RPMI8226 (cell line): ENCODE data around the gene ADAMTS1.
A peak's percentile ranks its signal among the peaks of the same experiment; 100 is the strongest.

Source experiments
- DNase-seq: peaks from one replicate; pipeline ENCODE4 v3.0.0-alpha.2; 2015

ADAMTS1 gene

DNA sequence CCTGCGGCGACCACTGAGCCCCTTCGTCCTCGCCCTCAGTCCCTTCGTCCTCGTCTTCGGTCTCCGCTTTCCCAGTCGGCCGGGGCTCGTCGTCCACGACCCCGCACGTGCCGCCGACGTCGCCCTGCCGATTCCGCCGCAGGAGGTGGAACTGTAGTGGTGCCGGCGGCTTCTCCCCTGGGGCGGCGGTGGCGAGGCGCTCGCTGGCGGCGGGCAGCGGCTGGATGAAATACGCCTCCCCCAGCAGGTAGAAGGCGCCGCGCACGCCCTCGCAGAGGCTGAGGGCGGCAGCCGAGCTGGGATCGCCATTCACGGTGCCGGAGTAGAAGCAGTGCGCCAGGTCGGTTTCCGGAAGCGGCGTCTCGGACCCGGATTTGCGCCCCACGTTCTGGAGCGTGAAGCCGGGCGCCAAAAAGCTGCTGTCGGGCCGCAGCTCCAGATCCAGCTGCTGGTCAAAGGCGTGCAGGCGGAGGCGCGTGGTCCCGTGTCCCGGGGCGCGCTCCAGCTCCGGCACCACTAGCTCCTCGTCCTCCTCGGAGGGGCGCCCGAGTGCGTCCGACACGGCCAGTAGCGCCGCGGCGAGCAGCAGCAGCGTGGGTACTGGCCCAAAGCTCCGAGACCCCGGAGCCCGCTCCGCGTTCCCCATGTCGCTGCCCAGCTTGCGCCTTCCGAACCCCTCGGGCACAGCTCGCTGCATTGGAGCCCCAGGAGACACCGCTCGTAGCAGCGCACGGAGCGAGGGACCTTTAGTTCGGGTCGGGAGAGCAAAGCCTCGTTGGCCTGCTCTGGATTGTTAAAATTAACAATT is 747 bp downstream of the ADAMTS1 start:
- peak; percentile 43 for DNase-seq

DNA sequence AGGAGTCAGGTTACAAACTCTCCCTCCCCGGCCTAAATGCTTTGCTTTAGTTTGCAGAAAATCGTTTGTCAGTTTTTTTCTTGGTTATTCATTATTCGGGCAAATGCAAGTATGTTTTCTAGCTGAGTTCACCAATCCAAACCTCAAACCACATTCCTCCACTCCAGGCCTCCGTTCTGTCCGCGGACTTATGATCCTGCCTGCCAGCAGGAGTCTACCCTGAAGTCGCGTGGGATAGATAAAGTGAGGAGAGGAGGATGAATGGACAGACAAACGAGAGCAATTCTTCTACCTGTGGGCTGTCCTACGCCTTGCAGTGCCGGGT is 1.3 kb downstream of the ADAMTS1 start:
- DNase-seq: peak; percentile 25

DNA sequence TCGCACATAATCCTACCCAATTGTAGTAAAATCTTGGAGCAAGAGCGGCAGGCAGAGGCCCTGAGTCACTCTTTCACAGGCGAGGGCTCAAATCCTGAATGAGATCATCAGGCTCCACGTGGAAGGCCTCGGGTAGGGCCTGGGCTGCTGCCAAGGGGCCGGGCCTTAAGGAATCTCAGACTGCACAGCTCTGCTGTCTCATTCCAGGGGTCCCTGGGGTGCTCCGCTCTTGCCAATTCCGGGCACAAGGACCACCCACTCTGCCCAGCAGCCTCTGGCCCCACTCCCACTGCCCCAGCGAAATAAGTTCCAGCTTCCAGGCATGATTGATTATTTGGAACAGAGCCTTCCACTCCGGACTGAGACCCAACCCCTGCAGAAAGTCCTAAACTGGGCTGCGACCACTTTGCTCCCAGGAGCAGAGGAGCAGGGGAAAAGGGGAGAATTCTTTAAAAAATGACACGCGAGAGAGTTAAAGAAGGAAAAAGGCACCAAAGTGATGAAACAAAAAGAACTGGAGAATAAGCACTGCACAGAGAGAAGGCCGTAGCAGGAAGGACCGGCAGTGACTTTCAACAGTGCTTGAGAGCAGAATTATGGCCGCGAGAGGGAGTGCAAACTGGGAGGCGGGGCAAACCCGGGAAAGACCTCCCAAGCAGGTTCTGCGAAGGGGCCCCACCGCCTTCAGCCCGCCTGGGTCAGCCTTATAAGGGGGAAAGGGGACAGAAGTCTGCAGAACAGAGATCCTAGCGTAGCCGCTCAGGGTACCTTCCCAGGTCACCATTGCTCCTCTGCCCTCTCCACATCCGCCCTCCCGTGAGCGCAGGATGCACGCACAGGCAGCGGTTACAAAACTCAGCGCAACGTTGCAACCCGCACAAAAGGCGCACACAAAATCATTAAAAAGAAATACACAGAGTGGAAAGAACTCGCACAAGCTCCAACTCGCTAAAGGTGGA is 2.0 kb downstream of the ADAMTS1 start:
- DNase-seq: peak; percentile 43

DNA sequence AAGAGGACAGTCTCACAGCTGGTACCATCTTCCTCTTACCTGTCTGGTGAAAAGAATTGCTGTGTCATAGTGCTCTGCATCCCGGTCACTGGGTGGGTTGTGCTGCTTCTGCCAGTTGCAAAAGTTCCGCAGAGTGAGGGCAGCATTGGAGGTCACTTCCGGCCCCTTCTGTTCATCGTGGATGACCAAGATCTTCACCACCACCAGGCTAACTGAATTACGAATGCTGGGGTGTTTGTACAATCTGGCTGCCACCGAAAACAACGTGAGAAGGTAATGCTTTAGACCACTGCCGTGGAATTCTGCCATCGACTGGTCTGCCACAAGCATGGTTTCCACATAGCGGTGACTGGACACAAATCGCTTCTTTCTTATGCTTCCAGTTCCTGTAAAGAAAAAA is 2.9 kb downstream of the ADAMTS1 start:
- no peak for DNase-seq

DNA sequence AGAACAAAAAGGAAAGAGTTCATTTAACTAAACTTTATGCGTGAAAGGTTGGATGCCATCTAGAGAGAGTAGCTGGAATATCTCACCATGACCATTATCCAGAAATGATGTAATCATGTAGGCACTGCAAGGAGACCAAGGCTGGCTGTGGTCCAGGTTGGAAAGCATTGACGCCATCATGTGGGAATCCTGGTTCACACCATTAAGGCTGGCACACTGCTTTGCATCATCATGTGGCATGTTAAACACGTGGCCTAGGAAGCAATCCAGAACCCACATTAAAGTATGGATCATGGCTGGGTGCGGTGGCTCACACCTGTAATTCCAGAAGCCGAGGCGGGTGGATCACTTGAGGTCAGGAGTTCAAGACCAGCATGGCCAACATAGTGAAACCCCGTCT is 4.3 kb downstream of the ADAMTS1 start:
- DNase-seq: no peak

DNA sequence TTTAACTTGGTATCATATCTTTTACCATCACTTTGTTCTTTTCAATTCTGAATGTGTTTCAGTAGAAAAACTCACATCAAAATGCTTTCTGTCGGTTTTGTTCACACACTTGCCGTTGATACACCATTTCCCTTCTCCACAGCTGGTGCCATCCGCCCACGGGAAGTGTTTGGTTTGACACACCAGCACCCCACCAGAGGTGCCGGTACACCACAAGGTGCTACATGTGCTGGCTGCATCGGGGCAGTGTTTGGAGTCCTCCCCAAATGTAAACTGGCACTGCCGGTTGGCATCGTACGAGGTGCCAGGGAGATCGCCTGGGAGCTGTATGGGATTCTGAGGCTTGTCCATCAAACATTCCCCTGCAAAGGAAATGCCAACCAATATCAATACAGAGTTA is 5.0 kb downstream of the ADAMTS1 start:
- DNase-seq: no peak

DNA sequence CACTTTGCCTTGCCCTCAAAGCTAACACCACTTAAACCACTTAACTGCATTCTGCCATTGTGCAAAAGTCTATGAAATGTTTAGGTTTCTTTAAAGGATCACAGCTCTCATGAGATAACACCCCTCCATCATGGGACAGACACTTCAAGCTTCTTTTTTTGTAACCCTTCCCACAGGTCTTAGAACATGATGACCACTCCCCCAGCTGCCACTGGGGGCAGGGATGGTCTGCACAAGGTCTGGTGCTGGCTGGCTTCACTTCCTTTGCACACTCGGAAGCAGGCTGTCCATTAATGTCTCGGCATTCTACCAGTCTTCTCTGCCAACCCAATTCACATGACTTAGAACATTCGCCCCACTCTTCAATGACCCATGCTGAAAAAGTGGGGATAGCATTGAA is 7.7 kb downstream of the ADAMTS1 start:
- no peak for DNase-seq

DNA sequence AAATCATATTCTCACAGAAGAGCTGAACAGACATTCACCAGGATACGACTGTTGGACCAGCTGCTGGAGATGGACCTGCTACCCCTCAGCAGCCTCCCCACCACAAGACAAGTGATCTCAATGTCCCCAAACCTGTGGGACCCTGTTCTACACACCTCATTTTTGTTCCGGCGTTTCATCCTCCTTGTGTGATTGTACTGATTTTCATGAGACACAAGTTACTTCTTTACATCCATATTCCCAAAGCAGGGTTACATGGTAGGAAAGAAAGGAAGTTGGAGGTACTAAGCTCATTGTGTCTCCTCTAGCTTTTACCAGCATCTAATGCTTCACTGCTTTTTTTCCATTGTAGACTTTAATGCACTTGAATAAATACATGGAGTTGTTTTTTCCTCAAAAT is 8.7 kb downstream of the ADAMTS1 start:
- DNase-seq: no peak

DNA sequence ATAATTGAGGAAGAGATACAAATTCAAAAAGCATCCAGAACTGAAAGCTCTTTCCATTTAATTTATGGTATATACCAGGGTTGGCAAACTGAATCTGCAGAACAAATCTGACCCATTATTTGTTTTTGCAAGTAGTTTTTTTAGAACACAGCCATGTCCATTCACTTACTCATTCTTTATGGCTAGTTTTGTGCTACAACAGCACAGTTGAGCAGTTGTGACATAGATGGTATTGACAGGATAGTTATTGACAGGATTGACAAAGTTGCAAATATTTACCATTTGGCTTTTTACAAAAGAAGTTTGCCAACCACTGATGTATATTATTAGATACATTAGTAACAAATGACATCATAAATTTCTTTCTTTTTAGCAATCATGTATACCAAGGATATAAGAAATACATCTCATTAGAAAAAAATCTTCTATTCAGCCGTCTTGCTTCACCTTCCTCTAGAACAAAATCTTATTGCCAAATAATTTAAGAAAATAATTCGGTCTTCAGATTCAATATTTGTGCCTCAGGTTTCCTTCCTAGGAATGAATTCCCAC is 9.4 kb downstream of the ADAMTS1 start:
- no peak for DNase-seq

DNA sequence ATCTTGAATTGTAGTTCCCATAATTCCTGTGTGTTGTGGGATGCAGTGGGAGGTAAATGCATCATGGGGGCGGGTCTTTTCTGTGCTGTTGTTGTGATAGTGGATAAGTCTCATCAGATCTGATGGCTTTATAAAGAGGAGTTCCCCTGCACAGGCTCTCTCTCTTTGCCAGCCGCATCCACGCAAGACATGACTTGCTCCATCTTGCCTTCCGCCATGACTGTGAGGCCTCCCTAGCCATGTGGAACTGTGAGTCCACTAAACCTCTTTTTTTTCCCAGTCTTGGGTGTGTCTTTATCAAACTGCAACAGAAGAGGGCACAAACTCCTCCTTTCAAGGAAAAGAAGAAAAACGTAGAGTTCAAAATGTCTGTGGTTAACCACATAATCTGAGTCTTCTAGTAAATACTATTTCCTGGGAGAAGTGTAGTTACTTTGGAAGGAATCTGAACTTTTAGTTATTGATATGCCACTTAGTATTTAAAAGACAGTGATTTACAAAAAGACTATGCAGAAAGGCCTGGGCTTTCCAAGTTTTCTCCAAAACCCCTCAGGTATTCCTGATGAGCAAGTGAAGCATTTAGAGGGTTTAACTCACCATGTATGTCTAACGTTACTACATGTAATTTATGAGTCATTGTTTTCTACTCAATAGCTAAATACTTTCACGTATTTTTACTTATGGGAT is 10.0 kb downstream of the ADAMTS1 start:
- DNase-seq: no peak

DNA sequence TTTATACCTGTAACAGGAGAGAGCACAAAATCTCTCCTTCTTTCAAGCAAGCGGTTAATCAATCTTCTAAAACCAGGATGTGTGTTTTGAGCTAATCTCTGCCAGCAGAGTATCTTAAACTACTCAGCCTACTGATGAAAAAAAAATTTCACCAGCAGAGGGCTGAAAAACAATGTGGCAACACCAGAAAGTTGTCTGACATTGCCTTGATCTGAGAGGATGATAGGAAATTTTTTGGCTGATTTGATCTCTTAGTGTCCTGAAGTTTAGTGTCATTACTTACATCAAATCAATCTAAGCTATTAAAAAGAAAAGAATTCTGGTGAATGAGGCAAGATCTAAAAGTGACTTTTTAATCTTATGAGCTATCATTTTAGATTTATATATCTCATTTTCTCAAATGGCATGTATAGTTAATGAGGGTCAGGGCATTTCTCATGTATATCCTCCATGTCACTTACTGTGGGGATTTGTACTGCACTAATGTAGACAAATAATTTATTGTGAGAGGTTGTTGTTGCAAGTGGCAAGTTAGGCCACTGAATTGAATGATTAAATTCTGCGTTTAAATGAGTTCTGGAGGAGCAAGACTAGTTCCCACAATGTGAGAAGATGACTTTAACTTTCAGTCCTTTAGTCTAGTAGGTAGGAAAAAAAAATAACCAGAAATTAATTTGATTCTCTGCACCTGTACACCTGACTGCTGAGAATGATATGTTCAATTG is 10.9 kb downstream of the ADAMTS1 start:
- DNase-seq: no peak

DNA sequence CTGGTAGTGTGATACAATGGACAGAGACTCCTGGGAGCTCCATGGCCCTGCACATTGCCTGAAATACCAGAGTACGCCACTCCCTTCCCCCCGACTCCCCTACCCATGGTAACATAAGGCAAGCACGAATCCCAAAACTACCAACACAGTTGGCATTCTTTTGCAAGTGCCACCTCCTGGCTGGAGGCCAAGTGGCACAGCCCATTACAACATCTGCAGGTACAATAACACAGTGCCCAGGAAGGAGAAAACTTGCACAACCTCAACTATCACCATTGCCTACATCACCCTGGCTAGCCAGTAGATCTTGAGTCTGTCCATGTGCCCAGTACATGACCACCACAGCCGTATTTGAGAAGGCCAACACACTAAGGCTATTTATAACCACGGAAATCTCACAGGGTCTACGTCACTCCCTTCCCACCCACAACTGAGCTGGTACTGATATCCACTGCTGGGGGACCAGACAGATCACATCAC is 11.7 kb downstream of the ADAMTS1 start:
- no peak for DNase-seq

DNA sequence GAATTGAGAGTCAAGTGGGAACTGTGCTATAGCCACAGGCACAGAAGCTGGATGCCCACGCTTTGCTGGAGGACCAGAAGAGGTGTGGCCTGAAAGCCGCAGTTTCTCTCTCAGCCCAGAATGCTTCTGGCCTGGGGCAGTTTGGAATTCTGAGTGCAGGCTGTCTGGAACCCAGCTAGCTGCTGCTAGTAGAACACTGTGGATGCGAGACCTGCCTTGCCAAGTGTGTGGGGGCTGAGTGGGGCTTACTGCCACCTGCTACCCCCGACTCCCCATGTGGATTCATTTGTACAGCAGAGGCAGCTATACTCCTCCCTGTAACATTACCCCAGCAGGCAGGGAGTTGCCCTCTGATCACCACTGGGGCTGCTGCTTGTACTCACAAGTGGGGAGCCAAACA is 12.2 kb downstream of the ADAMTS1 start:
- no peak for DNase-seq

DNA sequence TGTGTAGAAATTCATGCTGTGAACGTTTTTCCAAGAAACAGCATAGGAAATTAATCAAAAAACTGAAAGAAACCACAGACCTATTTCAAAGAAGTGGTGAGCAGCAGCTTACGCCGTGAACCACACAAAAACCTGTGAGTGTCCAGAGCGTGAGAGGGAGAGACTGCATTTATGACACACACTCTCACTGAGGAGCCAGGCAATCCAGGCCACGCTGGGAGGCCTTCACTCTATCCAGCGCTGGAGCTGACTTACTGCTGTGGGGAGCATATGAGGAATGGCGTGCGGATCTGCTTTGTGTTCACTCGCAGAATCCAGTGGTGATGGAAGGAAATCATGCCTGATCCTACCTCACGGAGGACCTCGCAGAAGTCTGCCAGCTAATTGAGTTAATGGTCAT is 12.7 kb downstream of the ADAMTS1 start:
- no peak for DNase-seq

DNA sequence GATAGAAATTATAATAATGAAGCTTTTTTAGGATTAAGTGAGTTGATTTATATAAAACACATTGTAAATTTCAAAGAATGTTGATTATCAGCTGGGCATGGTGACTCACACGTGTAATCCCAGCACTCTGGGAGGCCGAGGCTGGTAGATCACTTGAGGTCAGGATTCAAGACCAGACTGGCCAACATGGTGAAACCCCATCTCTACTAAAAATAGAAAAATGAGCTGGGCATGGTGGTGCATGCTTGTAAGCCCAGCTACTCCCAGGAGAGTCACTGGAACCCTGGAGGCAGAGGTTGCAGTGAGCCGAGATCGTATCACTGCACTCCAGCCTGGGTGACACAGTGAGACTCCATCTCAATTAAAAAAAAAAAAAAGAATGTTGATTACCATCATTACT is 18.4 kb downstream of the ADAMTS1 start:
- DNase-seq: no peak

DNA sequence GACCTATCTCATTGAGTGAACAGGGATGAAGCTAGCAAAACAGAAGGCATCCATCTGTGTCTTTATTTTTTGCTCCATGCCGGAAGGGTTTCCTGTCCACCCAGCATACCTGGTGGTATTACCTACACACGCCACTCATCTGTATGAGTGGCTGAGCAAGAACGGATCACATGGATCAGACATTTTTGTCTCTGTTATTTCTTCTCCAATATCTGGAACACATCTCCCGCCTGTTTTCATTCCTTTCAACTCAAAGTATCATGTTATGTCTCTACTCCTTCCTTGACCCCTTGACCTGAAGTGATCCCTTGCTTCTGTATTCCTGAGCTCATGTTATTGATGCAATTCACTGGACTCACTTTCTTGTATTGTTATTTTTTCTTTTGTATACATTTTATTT is 24.7 kb downstream of the ADAMTS1 start:
- DNase-seq: no peak

DNA sequence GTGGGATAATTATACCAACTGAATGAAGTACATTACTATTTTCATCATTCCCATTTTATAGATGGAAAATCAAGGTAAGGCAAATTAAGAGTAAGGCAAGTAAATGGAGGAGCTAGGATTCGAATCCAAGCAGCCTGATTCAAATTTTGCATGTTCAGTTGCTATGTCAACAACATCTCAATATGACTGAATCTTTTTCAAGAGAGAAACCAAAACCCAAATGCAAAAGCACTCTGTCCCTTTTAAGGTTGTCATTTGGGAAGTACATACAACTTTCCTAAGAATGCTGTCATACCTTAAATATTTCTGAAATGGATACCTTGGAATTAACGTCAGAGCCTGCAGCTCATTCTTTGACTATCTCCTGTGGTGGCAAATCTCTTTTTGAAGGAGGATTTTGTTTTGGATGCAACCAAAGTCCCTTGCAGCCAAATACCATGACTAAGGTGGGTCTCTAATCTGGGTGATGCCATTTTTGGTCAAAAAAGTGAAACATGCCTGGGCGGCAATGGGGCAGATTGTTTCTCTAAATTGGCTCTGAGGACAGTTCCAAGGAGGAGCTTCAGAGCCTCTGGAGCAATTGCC is 25.4 kb downstream of the ADAMTS1 start:
- DNase-seq: no peak

DNA sequence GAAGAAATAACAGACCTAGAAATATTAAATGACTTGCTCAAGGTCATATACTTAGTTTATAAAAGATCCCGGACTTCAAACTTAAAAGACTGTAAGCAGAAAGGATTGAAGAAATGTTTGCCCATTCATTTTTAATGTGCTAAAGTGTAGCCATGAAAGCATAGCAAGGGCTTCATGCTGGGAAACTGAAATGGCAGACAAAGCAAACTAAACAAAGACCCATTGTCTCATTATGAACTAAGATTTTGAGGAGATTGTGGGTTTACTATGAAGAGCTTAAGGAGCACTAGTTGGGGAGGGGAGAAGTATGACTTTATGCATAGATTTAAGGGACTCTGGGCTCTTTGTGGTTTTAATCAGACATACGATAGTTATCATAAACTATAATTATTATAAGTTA is 26.3 kb downstream of the ADAMTS1 start:
- no peak for DNase-seq

DNA sequence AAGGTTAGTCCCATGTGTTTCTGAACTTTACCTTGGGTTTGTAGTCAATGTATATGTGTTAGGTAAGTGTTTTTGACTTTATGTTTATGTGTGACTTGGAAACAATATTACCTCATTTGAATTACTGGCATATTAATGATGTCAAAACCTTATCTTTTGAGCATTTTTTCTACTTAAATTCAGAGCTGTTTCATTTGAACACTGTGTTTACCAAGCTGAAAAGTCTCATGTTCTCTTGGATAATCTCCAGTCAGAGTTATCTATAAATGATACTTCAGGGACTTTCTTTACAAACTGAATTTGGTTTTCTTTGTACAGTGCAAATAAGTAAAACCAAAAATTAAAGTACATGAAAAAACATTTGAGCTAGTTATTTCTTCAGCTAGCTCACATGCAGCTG is 30.0 kb downstream of the ADAMTS1 start:
- no peak for DNase-seq

DNA sequence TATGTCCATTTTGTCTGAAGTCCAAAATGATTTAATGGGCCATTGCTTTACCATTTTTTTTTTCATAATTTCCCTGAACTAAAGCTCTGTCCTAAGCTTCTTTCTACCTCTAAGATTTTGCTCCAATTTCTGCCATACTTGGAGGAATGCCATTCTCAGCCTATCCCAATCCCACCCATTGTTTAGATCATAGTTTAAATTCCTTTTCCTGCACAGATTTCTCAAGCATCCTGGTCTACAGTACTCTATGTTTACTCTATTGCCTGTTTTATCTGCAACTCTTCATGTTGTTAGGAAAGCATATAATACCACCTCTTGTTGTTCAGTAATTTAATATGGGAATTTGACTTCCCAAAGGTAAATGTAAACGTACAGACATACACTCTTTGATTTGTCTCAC is 30.8 kb downstream of the ADAMTS1 start:
- DNase-seq: no peak

DNA sequence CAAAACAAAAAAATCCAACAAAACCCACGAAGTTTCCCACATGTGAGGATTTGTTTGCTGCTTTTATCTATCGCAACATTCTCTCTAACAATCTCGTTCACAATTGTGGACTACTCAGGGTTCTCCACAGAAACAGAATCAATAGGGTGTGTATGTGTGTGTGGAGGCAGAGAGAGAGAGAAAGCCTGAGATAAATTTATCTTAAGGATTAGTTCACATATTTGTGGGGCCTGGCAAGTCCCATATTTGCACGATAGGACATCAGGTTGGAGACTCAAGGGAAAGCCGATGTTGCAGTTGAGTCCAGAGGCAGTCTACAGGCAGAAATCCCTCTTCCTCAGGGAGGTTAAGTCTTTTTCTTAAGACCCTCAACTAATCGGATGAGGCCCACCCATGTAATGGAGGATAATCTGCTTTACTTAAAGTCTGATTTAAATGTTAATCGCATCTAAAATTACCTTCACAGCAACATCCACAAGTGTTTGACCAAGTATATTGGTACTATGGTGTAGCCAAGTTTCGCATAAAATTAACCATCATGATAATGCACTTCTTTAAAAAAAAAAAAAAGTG is 31.7 kb downstream of the ADAMTS1 start:
- DNase-seq: no peak

DNA sequence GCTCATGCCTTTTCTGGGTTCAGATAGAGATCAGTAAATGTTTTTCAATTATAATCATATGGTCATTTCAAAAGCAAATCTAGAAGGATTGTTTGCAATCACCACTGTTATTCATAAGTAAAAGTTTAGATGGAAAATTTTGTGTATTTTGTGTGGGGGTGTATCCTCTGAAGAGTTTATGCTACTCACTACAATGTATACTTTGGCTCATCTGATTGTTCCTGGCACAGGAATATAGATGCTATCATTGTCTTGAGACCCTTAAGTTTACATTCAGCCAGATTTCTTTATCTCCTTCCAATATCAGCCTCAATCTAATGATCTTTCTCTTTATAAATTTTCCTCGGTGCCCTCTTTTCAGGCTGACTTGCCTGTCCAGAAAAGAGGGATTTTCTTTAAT is 33.0 kb downstream of the ADAMTS1 start:
- DNase-seq: no peak
